HCT116 (cell line): ENCODE results near the gene RABGAP1. TPM values are rescaled to one million over a fixed set of nuclear protein-coding genes. Genes with fewer than 3 reads are reported as not detected.

Source experiments
- ATAC-seq: fragments of 200-7000 bp; cut with Tn5 transposase; 2 replicates; pipeline ENCODE4 v1.9.1; 2020; ENCODE audit warnings: mild to moderate bottlenecking, moderate library complexity
- BruUV-seq: library from RNA; stranded (reverse); fragments of 400-500 nt; replicated peaks from 2 replicates; lab custom pipeline; 2021; lab: Mats Ljungman, UMichigan
- CTCF ChIA-PET: fragments of 300-600 bp; sonication (Branson Sonifier 250); formaldehyde crosslinking; loops from one replicate; lab custom pipeline; 2021; ENCODE audit warnings: antibody characterized with exemption; lab: Charles Lee
- POLR2A ChIA-PET: fragments of 300-600, 350-600 bp; sonication (Branson Sonifier 250); formaldehyde crosslinking; loops from one replicate; lab custom pipeline; 2021; ENCODE audit warnings: antibody characterized with exemption; lab: Charles Lee
- RAD21 ChIA-PET, 2 experiments: fragments of 300-600 bp; sonication (Branson Sonifier 250); formaldehyde crosslinking; loops; one replicate each; lab custom pipeline; 2023; ENCODE audit warnings: low total read pairs in 2 of 2; ENCODE audit not compliant: uncharacterized antibody in 2 of 2, unreplicated experiment in 2 of 2, low non-redundant PET in 1 of 2; lab: Charles Lee
- DNase-seq: peaks from one replicate; pipeline ENCODE4 v3.0.0-alpha.2; 2010; ENCODE audit warnings: low read depth, low spot score
- H2AFZ ChIP-seq: fragments of 200-600 bp; shearing (Covaris generic), sonication (generic); 2 replicates; pipeline ENCODE4 v1.6.1; 2017; ENCODE audit warnings: low read depth, mixed run types, mixed read lengths, antibody characterized with exemption, low read length; ENCODE audit not compliant: poor library complexity, severe bottlenecking
- H3K27ac ChIP-seq: 2 replicates; pipeline ENCODE4 v1.5.1; 2012; ENCODE audit warnings: low read depth, low read length
- H3K27me3 ChIP-seq: fragments of 200-600 bp; sonication (generic); 2 replicates; pipeline ENCODE4 v1.6.1; 2016; ENCODE audit warnings: mixed run types, low read length, mixed read lengths; ENCODE audit not compliant: insufficient read depth
- H3K36me3 ChIP-seq, 2 experiments: fragments of 200-500 bp in 1 of 2; fragments of 200-600 bp in 1 of 2; sonication (Bioruptor generic) in 1 of 2; sonication (generic) in 1 of 2; 2 replicates each; pipeline versions ENCODE4 v1.5.1 to v1.6.1; 2014 to 2016; ENCODE audit warnings: low read length in 2 of 2, inconsistent platforms in 1 of 2, mixed read lengths in 1 of 2, mixed run types in 1 of 2; ENCODE audit not compliant: insufficient read depth in 2 of 2, control insufficient read depth in 1 of 2
- H3K4me1 ChIP-seq, 2 experiments: fragments of 200-600 bp in 1 of 2; sonication (generic) in 1 of 2; 2 replicates each; pipeline versions ENCODE4 v1.5.1 to v1.6.1; 2012 to 2017; ENCODE audit warnings: low read length in 2 of 2, inconsistent platforms in 1 of 2, mild to moderate bottlenecking in 1 of 2, mixed read lengths in 1 of 2, mixed run types in 1 of 2, moderate library complexity in 1 of 2; ENCODE audit not compliant: insufficient read depth in 2 of 2, control insufficient read depth in 1 of 2
- H3K4me2 ChIP-seq: fragments of 200-600 bp; sonication (generic); 2 replicates; pipeline ENCODE4 v1.6.1; 2017; ENCODE audit warnings: mixed run types, low read length, mixed read lengths
- H3K4me3 ChIP-seq, 2 experiments: fragments of 200-600 bp in 1 of 2; sonication (generic) in 1 of 2; replicated peaks in 1 of 2; 2 replicates each; pipeline ENCODE4 v1.5.1; 2011 to 2016; ENCODE audit warnings: low read length in 2 of 2, control low read depth in 1 of 2, low read depth in 1 of 2, mild to moderate bottlenecking in 1 of 2, mixed read lengths in 1 of 2, mixed run types in 1 of 2
- H3K79me2 ChIP-seq: fragments of 200-600 bp; sonication (generic); 2 replicates; pipeline ENCODE4 v1.6.1; 2017; ENCODE audit warnings: mild to moderate bottlenecking, mixed run types, low read length, moderate library complexity, mixed read lengths; ENCODE audit not compliant: insufficient read depth
- H3K9ac ChIP-seq: fragments of 200-600 bp; sonication (generic); 2 replicates; pipeline ENCODE4 v1.6.1; 2016; ENCODE audit warnings: low read length, mixed read lengths
- H3K9me2 ChIP-seq: fragments of 200-600 bp; sonication (generic), shearing (Covaris generic); 2 replicates; pipeline ENCODE4 v1.6.1; 2017; ENCODE audit warnings: mixed run types, mild to moderate bottlenecking, moderate library complexity; ENCODE audit not compliant: insufficient read depth
- H3K9me3 ChIP-seq, 2 experiments: fragments of 200-500 bp in 1 of 2; fragments of 200-600 bp in 1 of 2; sonication (Bioruptor generic) in 1 of 2; sonication (generic) in 1 of 2; 2 replicates each; pipeline ENCODE4 v1.6.1; 2014 to 2017; ENCODE audit warnings: low read length in 2 of 2, mixed read lengths in 2 of 2, inconsistent platforms in 1 of 2, low read depth in 1 of 2, mild to moderate bottlenecking in 1 of 2, mixed run types in 1 of 2, moderate library complexity in 1 of 2; ENCODE audit not compliant: control insufficient read depth in 1 of 2, insufficient read depth in 1 of 2
- H4K20me1 ChIP-seq: fragments of 200-600 bp; sonication (generic), shearing (Covaris generic); 2 replicates; pipeline ENCODE4 v1.6.1; 2017; ENCODE audit warnings: mixed run types, mild to moderate bottlenecking, moderate library complexity; ENCODE audit not compliant: insufficient read depth
- ATF3 ChIP-seq: IDR thresholded peaks from 2 replicates; pipeline ENCODE4 v1.6.1; 2012
- CBX3 ChIP-seq: IDR thresholded peaks from 2 replicates; pipeline ENCODE4 v1.6.1; 2012; ENCODE audit warnings: low read depth
- CEBPB ChIP-seq: IDR thresholded peaks from 2 replicates; pipeline ENCODE4 v1.6.1; 2012; ENCODE audit warnings: low read depth
- CTCF ChIP-seq, 3 experiments: fragments of 200-600 bp in 1 of 3; sonication (generic) in 1 of 3; IDR thresholded peaks in 2 of 3; conservative IDR thresholded peaks in 1 of 3; 2 replicates each; pipeline ENCODE4 v1.5.1; 2012 to 2017; ENCODE audit warnings: low read depth in 2 of 3, low read length in 2 of 3, antibody characterized with exemption in 1 of 3, borderline replicate concordance in 1 of 3, control low read depth in 1 of 3, mild to moderate bottlenecking in 1 of 3, mixed read lengths in 1 of 3, mixed run types in 1 of 3, moderate library complexity in 1 of 3; ENCODE audit not compliant: insufficient read depth in 1 of 3
- FOSL1 ChIP-seq: IDR thresholded peaks from 2 replicates; pipeline ENCODE4 v1.6.1; 2012; ENCODE audit warnings: low read depth
- POLR2A ChIP-seq: IDR thresholded peaks from 2 replicates; pipeline ENCODE4 v1.7.0; 2011; ENCODE audit warnings: borderline replicate concordance; ENCODE audit not compliant: insufficient read depth, insufficient read length; ENCODE audit errors: extremely low read depth
- RAD21 ChIP-seq: IDR thresholded peaks from 2 replicates; pipeline ENCODE4 v1.6.1; 2012; ENCODE audit warnings: low read depth, mild to moderate bottlenecking
- SIN3A ChIP-seq: IDR thresholded peaks from 2 replicates; pipeline ENCODE4 v1.6.1; 2012; ENCODE audit warnings: low read depth
- SP1 ChIP-seq: IDR thresholded peaks from 2 replicates; pipeline ENCODE4 v1.6.1; 2012; ENCODE audit warnings: low read depth
- SRF ChIP-seq: IDR thresholded peaks from 2 replicates; pipeline ENCODE4 v1.6.1; 2012; ENCODE audit warnings: low read depth
- TCF7L2 ChIP-seq: IDR thresholded peaks from 2 replicates; pipeline ENCODE4 v1.7.0; 2011; ENCODE audit warnings: borderline replicate concordance, inconsistent platforms; ENCODE audit not compliant: insufficient read depth, insufficient read length; ENCODE audit errors: extremely low read depth
- YY1 ChIP-seq: IDR thresholded peaks from 2 replicates; pipeline ENCODE4 v1.6.1; 2011; ENCODE audit warnings: low read length, low read depth, moderate library complexity, mild to moderate bottlenecking; ENCODE audit not compliant: insufficient replicate concordance; ENCODE audit errors: extremely low read depth
- ZFX ChIP-seq: fragments of 450-650 bp; IDR thresholded peaks from 2 replicates; pipeline ENCODE4 v1.6.1; 2017
- ZNF274 ChIP-seq: fragments of 200-500 bp; sonication (Bioruptor generic); IDR thresholded peaks from 2 replicates; pipeline ENCODE4 v1.6.1; 2014; ENCODE audit warnings: mild to moderate bottlenecking, low read depth, low read length, inconsistent platforms
- intact Hi-C: fragments of 100-400 bp; cut with micrococcal nuclease; formaldehyde crosslinking; loops from 2 replicates; pipeline ENCODE4 v1.10.0; 2022
- total RNA-seq: library from RNA; stranded (reverse); gene quantifications from one replicate; pipeline ENCODE4 v1.2.1, GENCODE V29; 2021; ENCODE audit not compliant: unreplicated experiment

The RABGAP1 gene
- total RNA-seq, 1 experiment from 2014 or later, result 29.7 TPM

GRCh38 chr9:123091459-123091858 is 150.6 kb downstream of the RABGAP1 start:
- TF ChIP-seq TCF7L2 (no peak), CTCF (IDR thresholded peaks at IDR 0.05 in 2 of 3, conservative IDR thresholded peaks at IDR 0.05 in 1 of 3; ENCODE audit: borderline replicate concordance in 1 of 3, insufficient read depth in 1 of 3, low read depth in 2 of 3, low read length in 2 of 3) (peak in 1 of 3 experiments; percentile 41; a peak in 2 of 6 replicates)
- ATAC-seq, result peak; percentile 38
- Histone ChIP-seq H3K27ac (no peak overlapping the region), H3K4me2 (no peak overlapping the region), H3K9ac (no peak overlapping the region), H3K4me1 (no peaks in the 10 kb centered on the region), H3K4me3 (no peak overlapping the region), H3K27me3 (no peaks in the 10 kb centered on the region), H2AFZ (no peak overlapping the region), H3K36me3 (peaks cover 9 to 10% of the 10 kb centered on the region in 2 experiments), H3K9me3 (no peaks in the 10 kb centered on the region), H3K9me2 (no peaks in the 10 kb centered on the region), H4K20me1 (no peaks in the 10 kb centered on the region), H3K79me2 (no peaks in the 10 kb centered on the region)
- ChIA-PET POLR2A (no interaction called here), CTCF (no interaction called here), RAD21 (no interaction called here)
- DNase-seq, result no peak
- intact Hi-C loops, result loop anchor here (5.0 kb wide), 1 partner anchor 141 kb away; no protein-coding TSS in a partner anchor
- BruUV-seq, result no TSS peak

- ATAC-seq, result no peak
Observed at GRCh38 chr9:123093141-123093540, 152.3 kb downstream of the RABGAP1 start.

More at GRCh38 chr9:123093141-123093540, 152.3 kb downstream of the RABGAP1 start:
- TF ChIP-seq TCF7L2 (no peak), ZNF274 (no peak), ZFX (no peak), ATF3 (no peak), SIN3A (no peak), RAD21 (no peak), SP1 (no peak), CEBPB (no peak), SRF (no peak), CBX3 (no peak), FOSL1 (no peak), YY1 (no peak), POLR2A (no peak)
- H3K4me2 ChIP-seq, result no peak overlapping the region
- POLR2A ChIA-PET, result interaction anchor here (0.5 kb wide), 1 partner anchor 152 kb away, joined by 3 read pairs; the partner anchor contains the start of gene RABGAP1
- H4K20me1 ChIP-seq, result no peaks in the 10 kb centered on the region
- H3K79me2 ChIP-seq, result no peaks in the 10 kb centered on the region
- H3K36me3 ChIP-seq, result peaks cover 9 to 18% of the 10 kb centered on the region in 2 experiments
- no peaks in the 10 kb centered on the region for H3K4me1 ChIP-seq
- H2AFZ ChIP-seq, result no peak overlapping the region
- no peak overlapping the region for H3K9ac ChIP-seq
- H3K4me3 ChIP-seq, result no peak overlapping the region
- RAD21 ChIA-PET, result no interaction called here
- no peak for DNase-seq
- no peak overlapping the region for H3K27ac ChIP-seq
- no TSS peak for BruUV-seq
- CTCF ChIA-PET, result interaction anchor here (1.1 to 1.8 kb wide), 2 partner anchors 8 to 11 kb away, joined by 5 read pairs; no protein-coding TSS in a partner anchor
- H3K9me2 ChIP-seq, result no peaks in the 10 kb centered on the region
- no peaks in the 10 kb centered on the region for H3K9me3 ChIP-seq
- intact Hi-C loops, result loop anchor here (5.0 kb wide), 1 partner anchor 139 kb away; no protein-coding TSS in a partner anchor
- H3K27me3 ChIP-seq, result no peaks in the 10 kb centered on the region
